ENCODE measurements around the gene KCTD7.
A peak's percentile ranks its signal among the peaks of the same experiment; 100 is the strongest.
"Not testable (repeated sequence)": the region's sequence is repeated elsewhere in the genome, so short reads cannot be mapped to it uniquely, and the experiment has no call there.

The KCTD7 gene

GRCh38 chr7:66654275-66655112 is 25.8 kb downstream of the KCTD7 start:
- peak; percentile 95 to 98 (median 97) for DNase-seq (ENCODE audit: low read depth in 3 of 3)

GRCh38 chr7:66655113-66655806 is 26.6 kb downstream of the KCTD7 start:
- not testable (repeated sequence) for DNase-seq (ENCODE audit: low read depth in 3 of 3)

GRCh38 chr7:66655826-66656485 is 27.3 kb downstream of the KCTD7 start:
- not testable (repeated sequence) for DNase-seq (ENCODE audit: low read depth in 3 of 3)

GRCh38 chr7:66657798-66658197 is 29.1 kb downstream of the KCTD7 start:
- DNase-seq (ENCODE audit: low read depth in 3 of 3), result no peak

- no peak for DNase-seq (ENCODE audit: low read depth in 3 of 3)
Observed at GRCh38 chr7:66662646-66663264, 34.1 kb downstream of the KCTD7 start.

- no peak for DNase-seq (ENCODE audit: low read depth in 3 of 3)
Observed at GRCh38 chr7:66664590-66665293, 36.1 kb downstream of the KCTD7 start.

GRCh38 chr7:66666313-66666952 is 37.8 kb downstream of the KCTD7 start:
- no peak for DNase-seq (ENCODE audit: low read depth in 3 of 3)

GRCh38 chr7:66667023-66667728 is 38.5 kb downstream of the KCTD7 start:
- DNase-seq (ENCODE audit: low read depth in 3 of 3), result no peak

GRCh38 chr7:66668112-66668511 is 39.4 kb downstream of the KCTD7 start:
- no peak for DNase-seq (ENCODE audit: low read depth in 3 of 3)

- no peak for DNase-seq (ENCODE audit: low read depth in 3 of 3)
Observed at GRCh38 chr7:66668677-66669076, 40.0 kb downstream of the KCTD7 start.

- no peak for DNase-seq (ENCODE audit: low read depth in 3 of 3)
Observed at GRCh38 chr7:66669088-66669487, 40.4 kb downstream of the KCTD7 start.

- no peak for DNase-seq (ENCODE audit: low read depth in 3 of 3)
Observed at GRCh38 chr7:66669496-66669895, 40.8 kb downstream of the KCTD7 start.

GRCh38 chr7:66671034-66671433 is 42.4 kb downstream of the KCTD7 start:
- no peak for DNase-seq (ENCODE audit: low read depth in 3 of 3)

- DNase-seq (ENCODE audit: low read depth in 3 of 3), result not testable (repeated sequence)
Observed at GRCh38 chr7:66671486-66671885, 42.8 kb downstream of the KCTD7 start.

- not testable (repeated sequence) for DNase-seq (ENCODE audit: low read depth in 3 of 3)
Observed at GRCh38 chr7:66672432-66673123, 43.9 kb downstream of the KCTD7 start.

GRCh38 chr7:66673124-66673640 is 44.5 kb downstream of the KCTD7 start:
- DNase-seq (ENCODE audit: low read depth in 3 of 3), result not testable (repeated sequence)

GRCh38 chr7:66679633-66680244 is 51.1 kb downstream of the KCTD7 start:
- no peak for DNase-seq (ENCODE audit: low read depth in 3 of 3)

GRCh38 chr7:66681491-66682349 is 53.0 kb downstream of the KCTD7 start:
- DNase-seq (ENCODE audit: low read depth in 3 of 3), result peak; percentile 90 to 98 (median 96)

Measured in stimulated activated CD4-positive, alpha-beta T cell treated with anti-CD3 and anti-CD28 coated beads, TNF-alpha, amount 100 ng/mL, for 24 hours (primary cell).